GM21447 (cell line): Measurements from ENCODE around the gene SPRY2.

Source experiments
- ATAC-seq: cut with Tn5 transposase; IDR thresholded peaks from one replicate; pipeline ENCODE4 v1.9.1; 2021; ENCODE audit not compliant: unreplicated experiment

Gene SPRY2

DNA sequence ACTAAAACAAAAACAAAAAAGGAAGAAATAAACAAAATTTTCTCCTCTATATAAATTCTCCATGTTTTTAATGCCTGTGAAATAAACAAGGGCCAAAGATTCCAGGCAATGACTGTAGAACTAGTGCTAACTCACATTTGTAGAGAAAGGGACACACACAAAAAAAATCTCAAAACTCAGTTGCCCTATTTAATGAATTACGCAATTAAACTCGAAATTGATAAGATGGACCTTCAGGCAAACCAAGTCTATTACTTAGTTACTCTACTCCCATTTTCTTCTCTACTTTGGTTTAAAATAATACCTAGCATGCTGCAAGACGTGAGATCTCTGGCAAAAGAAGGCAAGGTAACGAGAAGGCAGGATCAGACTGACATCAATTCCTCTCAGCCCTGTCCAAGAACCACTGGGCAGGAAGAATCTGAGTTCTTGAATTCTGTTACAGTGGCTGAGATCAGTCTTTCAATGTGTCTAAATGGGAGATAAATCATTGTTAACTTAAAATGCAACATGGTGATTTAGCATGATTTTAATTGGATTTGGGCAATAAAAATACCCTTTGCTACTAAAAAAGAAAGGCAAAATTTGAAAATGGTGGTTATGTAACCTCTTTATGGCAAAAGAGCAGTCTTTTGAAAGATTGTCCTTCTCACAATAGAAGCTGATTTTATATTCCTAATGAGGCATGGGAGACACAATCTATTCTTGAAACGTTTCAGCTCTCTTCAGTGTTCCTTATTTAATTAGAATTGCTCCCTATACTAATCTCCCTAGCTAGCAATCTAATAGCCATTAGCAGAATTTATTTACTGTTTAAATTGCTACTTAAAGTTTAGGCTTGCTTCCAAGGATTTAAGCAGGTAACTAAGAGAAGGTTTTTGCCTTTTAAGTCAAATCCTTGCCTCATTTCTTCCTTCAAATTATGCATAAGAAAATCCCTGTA lies 25.9 kb downstream of the SPRY2 start:
- ATAC-seq, result no peak

DNA sequence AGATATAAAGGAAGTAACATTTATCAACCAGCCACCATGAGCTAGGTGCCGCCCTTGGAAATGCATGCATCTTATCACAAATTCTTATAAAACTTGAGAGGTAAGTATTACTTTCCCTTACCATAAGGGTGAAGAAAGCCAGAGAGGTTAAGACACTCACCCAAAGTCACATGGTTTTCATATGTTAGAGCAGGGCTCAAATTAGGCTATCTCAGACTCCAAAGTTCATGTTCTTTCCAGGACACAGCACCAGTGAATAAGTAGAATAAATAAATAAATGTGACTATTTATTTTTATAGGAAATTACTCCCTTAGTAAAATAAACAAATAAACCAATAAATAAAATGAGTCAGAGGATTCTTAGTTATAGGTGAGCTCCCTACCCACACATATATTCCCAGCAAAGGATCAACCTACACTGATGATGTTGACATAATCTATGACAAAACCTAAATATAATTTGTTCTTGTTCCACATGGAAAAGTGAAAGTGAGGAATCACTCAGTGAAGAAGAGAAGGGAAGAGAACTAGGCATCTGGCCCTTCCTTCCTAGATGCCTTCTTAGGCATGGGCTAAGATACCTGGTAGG lies 27.2 kb downstream of the SPRY2 start:
- no peak for ATAC-seq

DNA sequence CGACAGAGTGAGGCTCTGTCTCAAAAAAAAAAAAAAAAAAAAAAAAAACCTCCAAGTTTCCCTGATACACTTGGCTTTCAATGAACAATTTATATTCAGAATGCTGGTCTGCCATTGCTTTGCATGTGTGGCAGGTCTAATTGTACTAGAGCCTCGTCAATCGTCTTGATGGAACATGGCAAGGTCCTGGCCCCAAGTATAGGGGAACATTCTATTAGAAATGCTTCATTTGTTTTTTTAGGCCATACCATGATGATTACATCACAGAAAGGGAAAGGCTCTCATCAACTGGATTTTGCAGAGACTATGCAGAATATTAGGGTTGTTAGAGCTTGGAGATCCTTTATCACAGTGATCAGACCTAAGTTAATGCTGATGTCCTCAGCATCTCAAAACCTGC lies 28.0 kb downstream of the SPRY2 start:
- ATAC-seq, result no peak

DNA sequence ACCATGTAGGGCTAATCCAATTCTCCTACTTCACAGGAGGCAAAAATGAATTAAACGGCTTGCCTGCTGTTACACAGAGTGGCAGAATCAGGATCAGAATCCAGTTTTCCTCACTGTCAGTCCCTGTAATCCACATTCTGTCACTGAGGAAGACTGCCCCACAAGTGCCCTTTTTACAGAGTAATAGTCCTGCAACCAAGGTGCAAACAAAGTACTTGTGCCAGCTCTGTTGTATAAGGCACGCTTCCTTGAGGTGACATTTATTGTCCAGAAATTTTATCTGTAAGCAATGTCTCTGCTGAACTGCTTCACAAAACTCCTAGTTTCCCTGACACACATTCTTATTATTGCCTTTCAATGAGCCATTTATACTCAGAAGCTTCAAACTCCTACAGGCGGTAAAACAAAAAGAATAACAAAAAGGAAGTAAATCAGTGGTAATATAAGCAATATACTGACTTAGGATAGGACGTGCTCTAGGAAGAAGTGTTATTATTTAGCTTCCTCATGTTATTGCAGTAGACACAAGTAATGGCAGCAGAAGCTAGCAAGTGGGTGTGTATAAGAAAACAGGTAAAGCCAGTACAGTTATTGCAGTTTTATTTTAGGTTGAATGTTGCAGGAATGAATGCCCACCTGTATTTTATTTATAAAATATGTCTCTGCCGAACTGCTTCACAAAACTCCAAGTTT lies 28.8 kb downstream of the SPRY2 start:
- ATAC-seq, result no peak

DNA sequence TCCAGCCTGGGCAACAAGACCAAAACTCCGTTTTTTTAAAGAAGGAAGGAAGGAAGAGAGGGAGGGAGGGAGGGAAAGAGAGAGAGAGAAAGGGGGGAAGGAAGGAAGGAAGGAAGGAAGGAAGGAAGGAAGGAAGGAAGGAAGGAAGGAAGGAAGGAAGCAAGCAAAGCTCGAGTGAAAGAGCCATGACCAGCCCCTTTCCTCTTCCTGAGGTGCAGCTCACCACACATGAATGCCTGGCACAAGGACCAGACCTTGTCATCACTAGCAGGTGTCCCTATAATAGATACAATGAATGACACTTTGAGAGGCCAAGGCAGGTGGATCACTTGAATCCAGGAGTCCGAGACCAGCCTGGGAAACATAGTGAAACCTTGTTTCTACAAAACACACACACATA lies 31.0 kb downstream of the SPRY2 start:
- no peak for ATAC-seq

DNA sequence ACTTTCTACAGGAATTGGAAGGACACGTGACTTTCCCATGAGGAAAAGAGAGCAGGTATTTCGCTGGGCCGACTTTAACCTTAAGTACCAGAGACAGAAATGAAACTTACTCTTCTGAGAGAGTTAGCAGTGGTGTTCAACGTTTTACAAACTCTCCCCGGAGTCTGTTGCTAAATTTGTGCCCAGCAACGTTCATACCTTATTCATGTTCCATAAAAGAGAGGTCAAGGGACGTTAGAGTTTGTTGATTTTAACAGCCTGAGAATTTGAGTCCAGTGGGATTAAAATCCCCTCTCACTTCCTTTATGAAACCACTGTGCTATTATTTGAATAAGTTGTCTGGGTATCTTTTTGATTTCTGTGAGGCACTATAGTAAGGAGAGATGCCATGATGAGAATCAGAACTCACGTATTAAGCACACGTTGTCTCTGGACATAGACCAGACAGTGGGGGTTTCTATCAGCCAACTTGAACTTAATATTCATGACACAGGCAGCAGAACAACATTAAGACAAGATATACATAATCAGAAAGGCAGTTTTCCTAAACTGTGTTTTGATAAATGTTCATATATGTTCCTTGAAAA lies 33.4 kb downstream of the SPRY2 start:
- ATAC-seq, result no peak

DNA sequence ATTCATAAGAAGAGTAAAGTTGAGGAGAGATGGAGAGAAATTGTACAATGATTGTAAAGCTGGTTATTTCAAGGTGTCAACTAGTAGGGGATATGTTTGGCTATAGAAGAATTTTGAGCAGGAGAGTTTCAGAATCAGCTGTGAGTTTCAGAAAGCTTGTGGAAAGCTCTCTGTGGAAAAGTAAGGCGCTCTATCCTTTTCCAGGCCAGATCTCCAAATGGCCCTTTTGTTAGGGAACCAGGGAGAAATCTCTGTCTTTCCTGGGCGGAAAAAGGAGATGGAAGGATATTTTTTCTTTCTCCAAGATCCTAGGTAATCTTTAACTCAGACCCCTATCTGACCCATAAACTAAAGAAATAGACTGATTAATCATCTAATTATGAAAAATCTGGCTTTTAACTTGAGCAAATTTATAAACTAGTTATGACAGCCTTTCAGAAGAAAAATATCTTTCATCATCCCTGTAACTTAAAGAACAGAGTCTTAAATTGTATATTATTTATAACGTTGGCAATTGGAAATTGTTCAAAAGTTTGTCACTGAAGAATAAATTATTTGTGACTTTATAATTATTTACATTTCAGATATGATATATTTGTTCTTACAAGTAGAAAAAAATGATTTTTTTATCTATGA lies 34.5 kb downstream of the SPRY2 start:
- no peak for ATAC-seq

DNA sequence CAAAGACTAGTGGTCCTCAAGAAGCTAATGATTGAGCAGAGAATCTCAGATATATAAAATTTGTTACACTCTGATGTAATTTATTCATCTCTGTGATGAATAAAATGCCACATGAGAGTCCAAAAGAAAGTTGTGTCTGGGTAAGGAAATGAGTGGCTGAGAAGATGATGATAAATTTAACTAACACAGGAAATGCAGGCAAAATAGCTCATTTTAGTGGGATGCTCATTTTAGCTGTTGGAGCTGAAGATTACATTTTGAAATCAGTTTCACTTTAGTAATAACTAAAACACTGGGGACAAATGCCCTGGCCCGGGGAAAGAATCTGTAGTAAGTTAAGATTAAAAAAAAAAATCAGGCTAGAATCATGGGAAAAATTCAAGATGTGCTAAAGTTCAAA lies 35.2 kb downstream of the SPRY2 start:
- no peak for ATAC-seq

DNA sequence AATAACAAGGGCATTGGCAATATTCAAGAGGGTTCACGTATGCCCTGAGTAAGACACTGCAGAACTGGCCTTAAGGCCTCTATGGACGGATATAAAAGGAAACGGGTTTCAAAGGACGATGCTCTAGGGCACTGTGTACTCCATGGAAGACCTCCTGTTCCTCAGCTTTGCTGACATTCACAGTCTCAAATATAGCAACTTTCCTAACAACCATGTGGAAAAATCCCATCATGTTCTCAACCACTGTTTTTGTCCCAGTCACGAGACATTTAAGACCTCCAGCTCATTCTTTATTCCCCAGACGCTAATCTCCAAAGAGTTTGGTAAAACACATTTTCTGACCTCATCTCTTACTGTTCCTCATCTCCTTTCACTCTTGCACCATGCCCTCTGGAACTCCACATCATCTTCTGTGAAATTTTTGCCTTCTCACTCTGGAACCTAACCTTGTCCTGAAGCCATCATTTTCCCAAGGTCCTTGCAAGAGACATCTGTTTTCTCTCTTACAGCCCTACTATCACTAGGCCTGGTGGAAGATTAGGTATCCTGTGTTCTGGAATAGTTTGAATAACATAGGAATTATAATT lies 37.6 kb downstream of the SPRY2 start:
- no peak for ATAC-seq

DNA sequence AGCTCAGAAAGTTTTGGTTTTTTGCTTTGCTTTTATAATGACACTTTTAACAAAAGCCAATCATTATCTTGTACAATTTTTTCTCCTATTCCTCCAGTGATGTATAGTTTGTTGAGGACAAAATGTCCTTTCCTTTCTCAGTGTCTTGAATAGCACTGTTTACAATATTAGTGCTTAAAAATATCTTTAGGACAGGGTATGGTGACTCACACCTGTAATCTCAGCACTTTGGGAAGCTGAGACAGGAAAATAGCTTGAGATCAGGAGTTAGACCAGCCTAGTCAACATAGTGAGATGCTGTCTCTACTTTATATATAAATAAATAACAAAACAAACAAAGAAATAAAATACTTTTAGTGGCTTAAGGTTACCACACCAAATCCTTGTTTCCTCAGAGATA lies 41.9 kb downstream of the SPRY2 start:
- ATAC-seq, result no peak

DNA sequence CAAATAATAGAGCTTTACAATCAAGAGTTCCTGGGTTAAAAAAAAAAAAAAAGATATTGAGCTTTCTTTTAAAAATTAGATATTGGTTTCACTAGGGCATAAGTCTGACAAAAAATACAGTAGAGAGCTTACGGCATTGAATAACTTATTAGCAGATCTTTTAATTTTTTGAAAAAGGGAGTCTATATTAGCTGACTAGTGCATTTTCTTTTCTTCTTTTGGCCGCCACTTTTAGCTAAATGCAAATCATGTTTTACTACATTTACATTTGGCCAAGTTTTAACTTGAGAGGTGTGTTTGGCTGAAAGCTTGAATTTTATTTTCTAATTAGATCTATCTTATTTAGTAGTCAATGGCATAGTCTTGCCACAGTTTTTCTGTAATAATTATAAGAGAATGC lies 43.4 kb downstream of the SPRY2 start:
- no peak for ATAC-seq

DNA sequence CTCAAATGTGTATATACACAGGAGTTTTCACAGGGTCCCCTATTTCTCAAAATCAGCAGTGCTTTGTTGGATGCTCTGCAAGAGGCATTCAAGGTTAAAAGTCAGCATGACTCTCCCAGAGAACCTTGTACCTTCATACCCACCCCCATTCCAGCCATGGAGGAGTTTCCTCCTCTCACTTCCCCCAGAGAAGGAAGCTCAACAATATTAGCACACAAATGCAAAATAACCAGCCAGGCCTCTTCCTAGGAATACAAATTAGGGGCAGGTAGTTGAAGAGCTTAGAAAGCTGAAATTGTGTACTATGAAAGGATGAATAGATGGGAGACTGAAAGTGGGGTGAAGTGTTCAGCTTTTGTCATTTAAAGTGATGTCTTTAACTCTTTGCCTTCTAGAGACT lies 43.8 kb downstream of the SPRY2 start:
- no peak for ATAC-seq

DNA sequence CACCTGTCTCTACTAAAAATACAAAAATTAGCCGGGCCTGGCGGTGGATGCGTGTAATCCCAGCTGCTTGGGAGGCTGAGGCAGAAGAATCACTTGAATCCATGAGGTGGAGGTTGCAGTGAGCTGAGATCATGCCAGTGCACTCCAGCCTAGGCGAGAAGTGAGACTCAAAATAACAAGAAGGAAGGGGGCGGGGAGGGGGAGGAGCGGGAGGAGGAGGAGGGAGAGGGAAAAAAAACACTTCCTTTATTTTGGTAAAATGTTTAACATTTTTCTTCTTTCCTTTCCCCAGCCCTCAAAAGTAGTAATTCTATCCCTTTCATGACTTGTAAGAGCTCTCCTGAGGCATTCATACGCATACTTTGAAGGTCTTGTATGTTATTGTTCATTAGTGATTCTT lies 44.3 kb downstream of the SPRY2 start:
- no peak for ATAC-seq

DNA sequence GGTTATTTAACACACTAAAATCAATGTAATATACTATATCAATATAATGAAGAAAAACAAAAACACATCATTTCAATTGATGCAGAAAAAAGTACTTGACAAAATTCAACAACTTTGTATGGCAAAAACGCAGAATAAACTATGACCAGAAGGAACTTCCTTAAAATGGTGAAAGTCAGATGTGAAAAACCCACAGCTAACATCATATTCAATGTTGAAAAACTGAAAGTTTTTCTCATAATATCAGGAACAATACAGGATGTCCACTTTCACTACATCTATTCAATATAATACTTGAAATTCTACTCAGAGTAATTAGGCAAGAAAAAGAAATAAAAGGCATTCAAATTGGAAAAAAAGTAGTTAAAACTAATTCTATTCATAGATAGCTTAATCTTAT lies 50.3 kb downstream of the SPRY2 start:
- ATAC-seq, result no peak
